H1 (cell line): ENCODE results near the gene RBM43. TPM values are rescaled to one million over a fixed set of nuclear protein-coding genes. Genes with fewer than 3 reads are reported as not detected.

Source experiments
- CTCF ChIA-PET: fragments of 300-600 bp; sonication (Branson Sonifier 250); formaldehyde crosslinking; loops from one replicate; lab custom pipeline; 2021; ENCODE audit not compliant: partially characterized antibody; lab: Charles Lee
- POLR2A ChIA-PET: fragments of 300-600 bp; sonication (Branson Sonifier 250); formaldehyde crosslinking; loops from one replicate; lab custom pipeline; 2021; ENCODE audit warnings: inconsistent platforms; ENCODE audit not compliant: partially characterized antibody; lab: Charles Lee
- DNase-seq, 2 experiments: peaks; one replicate each; pipeline versions ENCODE4 v3.0.0 to v3.0.0-alpha.2; 2010 to 2022; ENCODE audit warnings: low spot score in 2 of 2, low read depth in 1 of 2, mixed read lengths in 1 of 2
- FAIRE-seq: peaks from 2 replicates; lab custom pipeline; 2011; peaks lifted over from hg19 to GRCh38; lab: Jason Lieb, UNC
- H2AFZ ChIP-seq: 2 replicates; pipeline ENCODE4 v1.8.1; 2012; ENCODE audit warnings: low read length, inconsistent platforms
- H2AK5ac ChIP-seq: 2 replicates; pipeline ENCODE4 v1.6.1; 2013; ENCODE audit warnings: low read depth, low read length
- H2BK120ac ChIP-seq: replicated peaks from 2 replicates; pipeline ENCODE3; 2013; ENCODE audit warnings: low read depth, low read length, inconsistent platforms
- H2BK12ac ChIP-seq: 2 replicates; pipeline ENCODE4 v1.6.1; 2013; ENCODE audit warnings: low read depth, low read length
- H2BK15ac ChIP-seq: 2 replicates; pipeline ENCODE4 v1.6.1; 2013; ENCODE audit warnings: low read length
- H2BK20ac ChIP-seq: 2 replicates; pipeline ENCODE4 v1.6.1; 2013; ENCODE audit warnings: low read length
- H2BK5ac ChIP-seq: 2 replicates; pipeline ENCODE4 v1.6.1; 2013; ENCODE audit warnings: low read depth, low read length
- H3K14ac ChIP-seq: 2 replicates; pipeline ENCODE4 v1.6.1; 2013; ENCODE audit warnings: inconsistent platforms; ENCODE audit not compliant: insufficient read length
- H3K18ac ChIP-seq: 2 replicates; pipeline ENCODE4 v1.6.1; 2013; ENCODE audit warnings: low read length; ENCODE audit errors: extremely low read depth
- H3K23ac ChIP-seq: 2 replicates; pipeline ENCODE4 v1.6.1; 2013; ENCODE audit warnings: inconsistent platforms; ENCODE audit not compliant: insufficient read length
- H3K23me2 ChIP-seq: 2 replicates; pipeline ENCODE4 v1.6.1; 2013; ENCODE audit warnings: low read depth, low read length
- H3K27ac ChIP-seq: 2 replicates; pipeline ENCODE4 v1.6.1; 2011; ENCODE audit warnings: low read depth, low read length, inconsistent platforms
- H3K27me3 ChIP-seq, 4 experiments: replicated peaks in 1 of 4; 1 replicate in 1 of 4; 2 replicates in 3 of 4; pipeline versions ENCODE4 v1.6.1 to v1.8.1; 2011 to 2013; ENCODE audit warnings: low read length in 3 of 4, mild to moderate bottlenecking in 3 of 4, inconsistent platforms in 2 of 4, mixed read lengths in 2 of 4, moderate library complexity in 1 of 4; ENCODE audit not compliant: control insufficient read depth in 3 of 4, insufficient read depth in 3 of 4; ENCODE audit errors: extremely low read depth in 1 of 4
- H3K36me3 ChIP-seq, 4 experiments: 2 replicates each; pipeline versions ENCODE4 v1.6.1 to v1.8.1; 2011 to 2013; ENCODE audit warnings: mild to moderate bottlenecking in 4 of 4, low read length in 3 of 4, moderate library complexity in 2 of 4, control low read depth in 1 of 4, inconsistent platforms in 1 of 4; ENCODE audit not compliant: insufficient read depth in 4 of 4, control insufficient read depth in 2 of 4
- H3K4ac ChIP-seq: replicated peaks from 2 replicates; pipeline ENCODE3; 2013; ENCODE audit warnings: low read length, low read depth, mixed read lengths, inconsistent platforms; ENCODE audit not compliant: insufficient read length
- H3K4me1 ChIP-seq, 4 experiments: replicated peaks in 1 of 4; 1 replicate in 1 of 4; 2 replicates in 3 of 4; pipeline versions ENCODE4 v1.6.1 to v1.8.1; 2011 to 2013; ENCODE audit warnings: low read length in 3 of 4, inconsistent platforms in 2 of 4, mixed read lengths in 1 of 4; ENCODE audit not compliant: insufficient read depth in 4 of 4, control insufficient read depth in 3 of 4
- H3K4me2 ChIP-seq, 2 experiments: 2 replicates each; pipeline versions ENCODE4 v1.6.1 to v1.8.1; 2011 to 2013; ENCODE audit warnings: low read depth in 2 of 2, low read length in 2 of 2, control low read depth in 1 of 2, inconsistent platforms in 1 of 2, mild to moderate bottlenecking in 1 of 2; ENCODE audit not compliant: insufficient read depth in 1 of 2
- H3K4me3 ChIP-seq, 4 experiments: fragments of 200-600, 300-600 bp in 1 of 4; sonication (generic), shearing (Covaris generic), sonication (Bioruptor Twin) in 1 of 4; 2 replicates each; pipeline versions ENCODE4 v1.5.1 to v1.8.1; 2011 to 2016; ENCODE audit warnings: low read length in 4 of 4, low read depth in 3 of 4, control low read depth in 2 of 4, inconsistent platforms in 2 of 4, mild to moderate bottlenecking in 2 of 4, mixed read lengths in 1 of 4, moderate library complexity in 1 of 4; ENCODE audit not compliant: insufficient read depth in 2 of 4; ENCODE audit errors: extremely low read depth in 1 of 4
- H3K56ac ChIP-seq: replicated peaks from 2 replicates; pipeline ENCODE3; 2013; ENCODE audit warnings: low read depth, mild to moderate bottlenecking, mixed read lengths, low read length, inconsistent platforms; ENCODE audit not compliant: insufficient read length
- H3K79me1 ChIP-seq: 2 replicates; pipeline ENCODE4 v1.6.1; 2013; ENCODE audit warnings: low read depth, low read length, control low read depth
- H3K79me2 ChIP-seq, 2 experiments: 2 replicates each; pipeline versions ENCODE4 v1.6.1 to v1.8.1; 2012 to 2013; ENCODE audit warnings: low read length in 2 of 2, mild to moderate bottlenecking in 2 of 2, inconsistent platforms in 1 of 2; ENCODE audit not compliant: insufficient read depth in 2 of 2, control insufficient read depth in 1 of 2
- H3K9ac ChIP-seq, 4 experiments: replicated peaks in 1 of 4; 1 replicate in 1 of 4; 2 replicates in 3 of 4; pipeline versions ENCODE4 v1.6.1 to v1.8.1; 2011 to 2013; ENCODE audit warnings: low read depth in 3 of 4, low read length in 3 of 4, control low read depth in 2 of 4, mild to moderate bottlenecking in 2 of 4, moderate library complexity in 2 of 4, inconsistent platforms in 1 of 4; ENCODE audit errors: extremely low read depth in 1 of 4
- H3K9me3 ChIP-seq, 2 experiments: 2 replicates each; pipeline versions ENCODE4 v1.6.1 to v1.8.1; 2012 to 2013; ENCODE audit warnings: mild to moderate bottlenecking in 2 of 2, moderate library complexity in 2 of 2, control low read depth in 1 of 2, inconsistent platforms in 1 of 2, low read depth in 1 of 2, low read length in 1 of 2, mixed read lengths in 1 of 2; ENCODE audit not compliant: insufficient read depth in 2 of 2
- H4K20me1 ChIP-seq, 2 experiments: replicated peaks in 1 of 2; 2 replicates each; pipeline versions ENCODE3 to v1.8.1; 2011 to 2013; ENCODE audit warnings: inconsistent platforms in 2 of 2, low read length in 2 of 2, mild to moderate bottlenecking in 1 of 2; ENCODE audit not compliant: insufficient read depth in 2 of 2, control insufficient read depth in 1 of 2
- H4K5ac ChIP-seq: 2 replicates; pipeline ENCODE4 v1.6.1; 2013; ENCODE audit warnings: low read length, low read depth, mixed read lengths, inconsistent platforms; ENCODE audit not compliant: insufficient read length
- H4K8ac ChIP-seq: 2 replicates; pipeline ENCODE4 v1.8.0; 2013; ENCODE audit warnings: mild to moderate bottlenecking, moderate library complexity, low read length, inconsistent platforms; ENCODE audit not compliant: insufficient read depth; ENCODE audit errors: extremely low read depth
- H4K91ac ChIP-seq: replicated peaks from 2 replicates; pipeline ENCODE3; 2013; ENCODE audit warnings: low read length, mixed read lengths, inconsistent platforms; ENCODE audit not compliant: insufficient read length
- CREB1 ChIP-seq: IDR thresholded peaks from 2 replicates; pipeline ENCODE4 v1.6.1; 2012; ENCODE audit warnings: inconsistent platforms
- RBBP5 ChIP-seq: IDR thresholded peaks from 2 replicates; pipeline ENCODE4 v1.7.1; 2012; ENCODE audit warnings: low read depth, mild to moderate bottlenecking, inconsistent platforms, low read length, moderate library complexity, borderline replicate concordance
- SIRT6 ChIP-seq: IDR thresholded peaks from one replicate; pipeline ENCODE4 v1.7.1; 2012; ENCODE audit warnings: low read length, inconsistent platforms
- WGBS, 2 experiments: shearing (Covaris generic) in 1 of 2; methylation state at CpG; one replicate each; pipeline versions ENCODE4 v1.1.6 to v1.1.7; 2013 to 2015; ENCODE audit warnings: low lambda C conversion rate in 2 of 2, mixed read lengths in 2 of 2, inconsistent platforms in 1 of 2, low coverage in 1 of 2, missing lambda C conversion rate in 1 of 2; ENCODE audit not compliant: insufficient replicate concordance in 2 of 2, insufficient coverage in 1 of 2, insufficient read length in 1 of 2; ENCODE audit errors: extremely low coverage in 1 of 2, missing lambda C conversion rate in 1 of 2; 5-methylcytosine and 5-hydroxymethylcytosine counted together
- polyA plus RNA-seq, 7 experiments: library from polyadenylated mRNA; depleted of rRNA in 3 of 7; stranded (reverse) in 5 of 7; unstranded in 2 of 7; fragments of >200 nt in 5 of 7; fragments of 200-250 nt in 2 of 7; gene quantifications; 1 replicate in 5 of 7; 2 replicates in 1 of 7; 4 replicates in 1 of 7; pipeline versions ENCODE4 v1.2.1 to v1.2.3, GENCODE V29; 2011 to 2013; ENCODE audit warnings: missing spikeins in 2 of 7, mixed read lengths in 2 of 7
- total RNA-seq: library from RNA; stranded (reverse); fragmentation: NEBNext Ultra II Directional; extraction: Animal tissue kit (Norgen Biotek cat#: 25700); gene quantifications from 2 replicates; pipeline ENCODE4 v1.2.1, GENCODE V29; 2021

The RBM43 gene
- total and polyA plus RNA-seq, 2 of the 8 experiments (the other 6 are each of a cell fraction or from before 2014, with no cell fraction given), result 1.7 to 2.0 TPM

GRCh38 chr2:151206446-151206968 is 55.2 kb downstream of the RBM43 start:
- DNase-seq (no peak), FAIRE-seq (no peak)
- Histone ChIP-seq H3K4me1 (peaks cover 0 to 3% (median 0%) of the 10 kb centered on the region in 4 experiments; a peak in 1 of 7 replicates), H3K23me2 (no peaks in the 10 kb centered on the region), H3K36me3 (no peaks in the 10 kb centered on the region), H3K27ac (no peak overlapping the region), H2BK120ac (no peak overlapping the region), H3K9me3 (no peaks in the 10 kb centered on the region), H4K91ac (no peak overlapping the region), H3K4ac (no peak overlapping the region), H3K79me2 (no peaks in the 10 kb centered on the region), H3K9ac (no peak overlapping the region), H3K4me3 (no peak overlapping the region), H2BK12ac (no peak overlapping the region), H4K20me1 (no peaks in the 10 kb centered on the region), H2AFZ (no peak overlapping the region), H3K56ac (no peak overlapping the region), H3K4me2 (no peak overlapping the region), H3K14ac (no peak overlapping the region), H2BK20ac (no peak overlapping the region), H2BK15ac (no peak overlapping the region), H3K79me1 (no peaks in the 10 kb centered on the region), H4K5ac (no peak overlapping the region), H3K27me3 (no peaks in the 10 kb centered on the region), H2BK5ac (no peak overlapping the region), H4K8ac (no peak overlapping the region), H3K23ac (no peak overlapping the region), H2AK5ac (no peak overlapping the region), H3K18ac (no peak overlapping the region)
- TF ChIP-seq RBBP5 (no peak), CREB1 (no peak), SIRT6 (no peak)
- CTCF ChIA-PET, result interaction anchor here (0.9 kb wide), 1 partner anchor 18 kb away, joined by 3 read pairs; no protein-coding TSS in a partner anchor
- POLR2A ChIA-PET, result no interaction called here
- WGBS, 2 experiments, result 89% methylated on average over 4 of the region's 4 CpGs; no CpG with 5 or more reads in 1 of the 2 experiments
